Loucy (cell line): ENCODE results near the gene YAP1.

ENCODE experiments used
- CTCF ChIP-seq: fragments of 200-600 bp; sonication (generic); conservative IDR thresholded peaks from 2 replicates; pipeline ENCODE4 v1.5.1; 2014; ENCODE audit warnings: mild to moderate bottlenecking, antibody characterized with exemption, low read length
- EZH2phosphoT487 ChIP-seq: fragments of 200-600 bp; IDR thresholded peaks from 2 replicates; pipeline ENCODE4 v1.6.1; 2018; ENCODE audit warnings: antibody characterized with exemption, mild to moderate bottlenecking, moderate library complexity, borderline replicate concordance

- TF ChIP-seq CTCF (no peak), EZH2phosphoT487 (no peak)
Measured at GRCh38 chr11:102073253-102073652, 37.0 kb upstream of the YAP1 start.
